ENCODE results near the gene PREX1. TPM values are rescaled to one million over a fixed set of nuclear protein-coding genes. Genes with fewer than 3 reads are reported as not detected.
A peak's percentile ranks its signal among the peaks of the same experiment; 100 is the strongest.

PREX1 gene
- total and polyA plus RNA-seq, 10 donors, result 36.7 to 279 (median 157) TPM

DNA sequence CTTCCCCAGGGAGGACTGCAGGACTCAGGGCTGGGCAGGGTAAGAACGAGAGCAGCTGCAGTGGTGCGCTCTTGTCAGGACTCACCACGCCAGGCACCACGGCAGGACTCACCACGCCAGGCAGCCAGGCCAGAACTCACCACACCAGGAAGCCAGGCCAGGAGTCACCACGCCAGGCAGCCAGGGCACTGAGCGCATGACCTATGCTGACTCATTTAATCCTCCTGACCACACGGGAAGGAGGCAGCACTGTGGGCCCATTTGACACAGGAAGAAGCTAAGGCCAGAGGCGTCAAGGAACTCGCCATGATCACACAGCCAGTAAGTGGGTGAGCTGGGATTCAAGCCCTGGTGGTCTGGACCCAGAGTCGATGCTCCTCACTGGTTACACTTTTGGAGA is 189.3 kb downstream of the PREX1 start:
- WGBS, 5 donors, result 70 to 81% (median 75%) methylated on average over 9 to 11 of the region's 11 CpGs
- intact Hi-C loops (cut with DNase I; ENCODE audit: low total_unique reads), result no loop called here

DNA sequence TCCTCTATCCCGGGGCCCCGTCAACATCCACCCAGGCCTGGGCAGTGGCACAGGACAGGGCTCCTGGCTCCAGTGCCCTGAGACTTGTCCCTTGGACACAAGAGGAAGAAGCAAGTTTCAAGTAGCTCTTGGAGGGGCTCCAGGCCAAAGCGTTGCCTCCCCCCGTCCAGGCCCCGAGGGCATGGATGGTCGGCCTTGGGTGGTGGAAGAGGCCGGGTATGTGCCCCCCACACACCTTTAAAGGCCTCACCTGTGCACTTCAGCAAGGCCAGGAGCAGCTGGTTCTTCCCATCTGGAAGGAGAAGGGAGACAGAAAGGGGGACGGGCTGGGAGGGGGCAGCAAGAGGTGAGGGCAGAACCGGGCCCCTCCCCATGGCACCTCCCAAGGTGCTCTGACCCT is 190.3 kb downstream of the PREX1 start:
- no peaks in the 10 kb centered on the region for H3K9me3 ChIP-seq
- intact Hi-C loops (cut with DNase I; ENCODE audit: low total_unique reads), result no loop called here
- no peaks in the 10 kb centered on the region for H3K27me3 ChIP-seq (replicated peaks in 1 of 7)
- TF ChIP-seq, protein P1, sequence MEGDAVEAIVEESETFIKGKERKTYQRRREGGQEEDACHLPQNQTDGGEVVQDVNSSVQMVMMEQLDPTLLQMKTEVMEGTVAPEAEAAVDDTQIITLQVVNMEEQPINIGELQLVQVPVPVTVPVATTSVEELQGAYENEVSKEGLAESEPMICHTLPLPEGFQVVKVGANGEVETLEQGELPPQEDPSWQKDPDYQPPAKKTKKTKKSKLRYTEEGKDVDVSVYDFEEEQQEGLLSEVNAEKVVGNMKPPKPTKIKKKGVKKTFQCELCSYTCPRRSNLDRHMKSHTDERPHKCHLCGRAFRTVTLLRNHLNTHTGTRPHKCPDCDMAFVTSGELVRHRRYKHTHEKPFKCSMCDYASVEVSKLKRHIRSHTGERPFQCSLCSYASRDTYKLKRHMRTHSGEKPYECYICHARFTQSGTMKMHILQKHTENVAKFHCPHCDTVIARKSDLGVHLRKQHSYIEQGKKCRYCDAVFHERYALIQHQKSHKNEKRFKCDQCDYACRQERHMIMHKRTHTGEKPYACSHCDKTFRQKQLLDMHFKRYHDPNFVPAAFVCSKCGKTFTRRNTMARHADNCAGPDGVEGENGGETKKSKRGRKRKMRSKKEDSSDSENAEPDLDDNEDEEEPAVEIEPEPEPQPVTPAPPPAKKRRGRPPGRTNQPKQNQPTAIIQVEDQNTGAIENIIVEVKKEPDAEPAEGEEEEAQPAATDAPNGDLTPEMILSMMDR (IDR thresholded peaks at IDR 0.05 in 8 of 11, conservative IDR thresholded peaks at IDR 0.05 in 3 of 11), result no peak
- TF ChIP-seq POLR2AphosphoS5 (IDR thresholded peaks at IDR 0.05), result peak in 1 of 3 donors; percentile 51
- WGBS, 5 donors, result 85 to 94% (median 92%) methylated on average over 2 to 9 of the region's 9 CpGs
- no peak overlapping the region for H3K4me3 ChIP-seq
- H3K4me1 ChIP-seq, result peaks cover 0 to 10% (median 0%) of the 10 kb centered on the region in 6 donors
- H3K36me3 ChIP-seq, result peaks cover 0 to 100% (median 85%) of the 10 kb centered on the region in 6 donors
- no peak for DNase-seq
- H3K27ac ChIP-seq, result no peak overlapping the region

More for the DNA sequence above, 189.3 kb downstream of the PREX1 start:
- H3K27me3 ChIP-seq (replicated peaks in 1 of 7), result no peaks in the 10 kb centered on the region
- no peak overlapping the region for H3K4me3 ChIP-seq
- peak; percentile 58 for DNase-seq
- TF ChIP-seq POLR2AphosphoS5 (IDR thresholded peaks at IDR 0.05) (peak in 1 of 3 donors; percentile 79), POLR2A (IDR thresholded peaks at IDR 0.05) (no peak)
- H3K9me3 ChIP-seq, result no peaks in the 10 kb centered on the region
- H3K36me3 ChIP-seq, result peaks cover 0 to 100% (median 85%) of the 10 kb centered on the region in 6 donors
- H3K27ac ChIP-seq, result no peak overlapping the region
- H3K4me1 ChIP-seq, result peaks cover 0 to 4% (median 0%) of the 10 kb centered on the region in 6 donors

GRCh38 chr20:48636301-48636700 is 191.5 kb downstream of the PREX1 start:
- intact Hi-C loops (cut with DNase I; ENCODE audit: low total_unique reads), result no loop called here
- WGBS, 5 donors, result 92 to 97% (median 95%) methylated on average over 19 to 26 of the region's 26 CpGs
- TF ChIP-seq POLR2AphosphoS5 (IDR thresholded peaks at IDR 0.05) (peak in 1 of 3 donors; percentile 67), POLR2A (IDR thresholded peaks at IDR 0.05) (no peak)
- TF ChIP-seq, protein P1 (IDR thresholded peaks at IDR 0.05 in 8 of 11, conservative IDR thresholded peaks at IDR 0.05 in 3 of 11), result no peak
- Histone ChIP-seq H3K4me3 (no peak overlapping the region), H3K4me1 (peaks cover 0 to 15% (median 0%) of the 10 kb centered on the region in 6 donors), H3K9me3 (no peaks in the 10 kb centered on the region), H3K36me3 (peaks cover 0 to 100% (median 87%) of the 10 kb centered on the region in 6 donors), H3K27me3 (replicated peaks in 1 of 7) (no peaks in the 10 kb centered on the region), H3K27ac (no peak overlapping the region)
- peak; percentile 66 for DNase-seq

GRCh38 chr20:48635791-48636267 is 192.0 kb downstream of the PREX1 start:
- WGBS, 5 donors, result 30 to 57% (median 34%) methylated on average over 2 to 5 of the region's 5 CpGs
- no peaks in the 10 kb centered on the region for H3K27me3 ChIP-seq (replicated peaks in 1 of 7)
- no peak overlapping the region for H3K4me3 ChIP-seq
- DNase-seq, result peak; percentile 85
- no peak overlapping the region for H3K27ac ChIP-seq
- H3K9me3 ChIP-seq, result no peaks in the 10 kb centered on the region
- peaks cover 0 to 15% (median 0%) of the 10 kb centered on the region in 6 donors for H3K4me1 ChIP-seq
- H3K36me3 ChIP-seq, result peaks cover 0 to 100% (median 87%) of the 10 kb centered on the region in 6 donors
- TF ChIP-seq POLR2AphosphoS5 (IDR thresholded peaks at IDR 0.05) (peak in 2 of 3 donors; percentile 3 to 72), POLR2A (IDR thresholded peaks at IDR 0.05) (no peak)
- TF ChIP-seq, protein P1 (IDR thresholded peaks at IDR 0.05 in 8 of 11, conservative IDR thresholded peaks at IDR 0.05 in 3 of 11), result peak in 10 of 11 experiments; percentile 38 to 93 (median 76)
- intact Hi-C loops (cut with DNase I; ENCODE audit: low total_unique reads), result no loop called here

All from spleen (tissue), 11 donors.